Amniotic epithelial cell (primary cell): ENCODE results near the gene STAP2.
"Not testable (repeated sequence)": the region's sequence is repeated elsewhere in the genome, so short reads cannot be mapped to it uniquely, and the experiment has no call there.

Experiments used
- DNase-seq: peaks from one replicate; pipeline ENCODE4 v3.0.0-alpha.2; 2010; ENCODE audit warnings: low read depth

Gene STAP2

DNA sequence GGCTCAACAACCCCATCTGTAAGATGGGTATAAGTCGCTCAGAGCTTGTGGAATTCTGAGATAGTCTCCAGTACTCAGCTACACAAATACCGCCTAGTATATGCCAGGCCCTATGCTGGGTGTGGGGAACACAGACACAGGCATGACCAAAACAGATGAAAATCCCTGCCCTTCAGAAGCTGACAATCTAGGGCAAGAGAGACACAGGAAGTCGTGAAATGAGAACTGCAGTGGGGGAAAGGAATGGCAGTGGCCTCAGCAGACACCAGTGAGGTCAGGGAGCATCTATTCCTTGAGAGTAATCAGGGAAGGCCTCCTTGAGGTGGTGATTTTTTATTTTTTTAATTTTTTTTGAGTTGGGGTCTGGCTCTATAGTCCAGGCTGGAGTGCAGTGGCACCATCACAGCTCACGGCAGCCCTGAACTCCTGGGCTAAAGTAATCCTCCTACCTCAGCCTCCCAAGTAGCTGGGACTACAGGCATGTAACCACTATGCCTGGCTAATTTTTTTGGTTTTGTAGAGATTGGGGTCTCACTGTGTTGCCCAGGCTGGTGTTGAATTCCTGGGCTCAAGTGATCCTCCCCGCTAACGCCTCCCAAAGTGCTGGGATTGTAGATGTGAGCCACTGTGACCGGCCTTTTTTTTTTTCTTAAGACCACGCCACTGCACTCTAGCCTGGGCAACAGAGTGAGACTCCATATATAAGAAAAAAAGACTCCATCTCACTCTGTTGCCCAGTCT is 39.6 kb downstream of the STAP2 start:
- DNase-seq = no peak

DNA sequence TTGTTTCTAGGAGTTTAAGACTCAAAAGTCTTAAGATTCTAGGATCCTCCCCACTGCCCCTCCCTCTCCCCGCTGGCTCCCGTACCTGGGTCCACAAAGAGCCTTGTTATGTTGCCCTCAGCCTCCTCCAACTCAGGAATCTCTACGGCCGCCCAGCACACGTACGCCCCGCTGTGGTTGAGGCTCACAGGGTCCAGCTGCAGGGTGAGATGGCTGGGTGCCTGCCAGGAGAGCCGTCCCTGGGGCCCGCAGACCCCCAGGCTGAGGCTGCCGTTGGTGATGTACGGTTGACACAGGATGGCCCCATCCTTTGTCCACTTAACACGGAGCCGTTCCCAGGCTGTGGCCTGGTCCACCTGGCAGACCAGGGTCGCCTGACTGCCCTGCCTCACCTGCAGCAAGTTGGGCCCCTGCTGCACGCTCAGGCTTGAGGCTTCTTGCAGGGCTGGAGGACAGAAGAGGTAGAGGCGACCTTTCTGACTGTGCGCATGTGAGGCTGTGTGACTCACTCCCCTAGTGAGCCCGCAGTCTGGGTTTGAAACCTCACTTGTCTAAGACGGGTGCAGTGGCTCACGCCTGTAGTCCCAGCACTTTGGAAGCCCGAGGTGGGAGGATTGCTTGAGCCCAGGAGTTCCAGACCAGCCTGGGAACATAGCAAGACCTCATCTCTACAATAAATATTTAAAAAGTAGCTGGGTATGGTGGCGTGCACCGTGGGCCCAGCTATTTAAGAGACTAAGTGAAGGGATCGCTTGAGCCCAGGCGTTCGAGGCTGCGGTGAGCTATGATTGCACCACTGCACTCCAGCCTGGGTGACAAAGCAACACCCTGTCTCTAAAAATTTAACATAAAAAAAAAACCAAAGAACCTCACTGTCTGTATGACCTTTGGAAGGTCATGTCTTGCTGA is 40.5 kb downstream of the STAP2 start:
- DNase-seq = no peak

DNA sequence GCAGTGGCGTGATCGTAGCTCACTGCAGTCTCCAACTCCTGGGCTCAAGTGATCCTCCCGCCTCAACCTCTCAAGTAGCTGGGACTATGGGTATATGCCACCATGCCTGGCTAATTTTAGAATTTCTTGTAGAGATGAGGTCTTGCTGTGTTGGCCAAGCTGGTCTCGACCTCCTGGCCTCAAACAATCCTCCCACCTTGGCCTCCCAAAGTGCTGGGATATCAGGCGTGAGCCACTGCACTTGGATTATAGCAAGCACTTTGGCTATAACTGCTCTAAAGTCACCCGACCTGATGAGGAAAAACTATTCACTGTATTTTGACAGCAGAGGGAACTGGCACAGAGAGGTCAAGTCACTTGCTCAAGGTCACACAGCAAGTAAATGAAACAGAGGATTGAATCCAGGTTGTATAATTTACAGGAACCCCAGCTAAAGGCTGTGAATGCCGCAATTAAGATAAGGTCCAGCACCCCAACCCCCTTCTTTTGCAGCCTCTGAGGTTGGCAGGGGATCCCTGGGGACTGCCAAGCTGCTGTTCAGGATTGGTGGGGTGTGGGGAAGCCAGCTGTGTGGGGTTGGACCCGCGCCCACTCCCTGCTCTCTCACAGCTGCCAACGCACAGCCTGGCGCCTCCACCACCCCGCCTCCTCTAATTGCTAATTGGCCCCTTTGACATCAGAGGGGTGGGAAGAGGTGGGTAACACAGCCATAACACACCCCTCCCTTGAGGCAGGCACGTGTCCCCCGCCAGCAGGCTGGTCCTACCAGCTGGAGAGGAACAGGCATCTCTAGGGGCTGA is 42.5 kb downstream of the STAP2 start:
- DNase-seq = no peak

DNA sequence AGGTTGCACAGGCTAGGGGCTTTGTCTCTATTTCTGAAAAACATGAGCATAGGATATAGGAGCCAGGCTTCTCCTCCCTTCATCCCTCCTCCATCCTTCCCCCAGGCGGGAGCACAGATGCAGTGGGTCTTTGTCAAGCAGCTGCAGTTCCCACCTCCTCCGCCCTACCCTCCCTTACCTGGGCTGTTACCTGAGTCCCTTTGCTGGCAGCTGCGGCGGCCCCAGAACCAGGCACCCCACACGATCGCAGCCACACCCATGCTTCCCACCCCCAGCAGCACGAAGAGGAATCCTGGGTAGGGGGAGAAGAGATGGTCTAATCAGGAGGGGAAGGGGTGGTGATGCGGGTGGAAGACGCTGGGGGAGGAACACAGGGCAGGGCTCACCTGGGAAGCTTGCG is 44.2 kb downstream of the STAP2 start:
- DNase-seq = no peak

DNA sequence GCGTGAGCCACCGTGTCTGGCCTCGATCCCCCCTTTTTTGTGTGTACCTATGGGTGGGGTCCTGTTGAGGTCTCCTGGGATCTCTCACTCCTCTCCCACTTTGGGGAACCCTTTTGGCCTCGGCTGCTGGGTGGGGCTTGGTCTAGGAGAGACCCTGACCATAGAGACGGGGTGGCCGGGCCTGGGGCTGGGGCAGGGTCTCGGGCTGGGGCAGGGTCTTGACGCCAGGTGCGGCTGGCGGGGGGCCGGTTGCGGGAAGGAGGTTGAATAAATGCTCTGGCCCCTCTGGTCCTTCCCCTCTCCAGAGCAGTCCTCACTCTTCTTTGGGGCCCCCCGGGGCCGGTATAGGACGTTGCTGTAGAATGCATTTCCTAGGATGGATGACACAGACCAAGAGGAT is 46.1 kb downstream of the STAP2 start:
- DNase-seq = no peak

DNA sequence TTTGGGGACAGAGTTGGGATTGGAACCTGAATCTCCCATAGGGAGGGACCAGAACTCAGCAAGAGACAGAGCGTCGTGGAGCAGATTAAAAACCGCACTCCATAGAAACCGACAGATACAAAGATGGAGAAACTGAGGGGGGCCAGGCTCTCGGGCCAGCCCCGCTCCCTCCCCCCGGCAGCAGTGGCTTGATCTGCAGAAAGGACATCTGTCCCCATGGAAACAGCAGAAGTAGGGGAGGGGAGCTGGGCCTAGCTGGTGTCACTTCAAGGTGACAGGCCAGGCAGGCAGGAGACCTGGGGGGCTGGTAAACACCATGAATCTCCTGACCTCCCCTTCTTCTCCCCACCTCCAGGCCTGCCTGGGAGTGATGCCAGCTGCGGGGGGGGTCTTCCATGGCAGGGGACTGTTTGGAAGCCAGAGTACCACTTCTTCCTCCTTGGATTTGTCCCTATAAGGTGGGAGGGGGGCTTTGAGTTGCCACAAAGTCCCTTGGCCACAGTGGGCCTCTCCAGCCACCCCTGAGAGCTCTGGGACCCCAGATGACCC is 47.4 kb downstream of the STAP2 start:
- no peak for DNase-seq

DNA sequence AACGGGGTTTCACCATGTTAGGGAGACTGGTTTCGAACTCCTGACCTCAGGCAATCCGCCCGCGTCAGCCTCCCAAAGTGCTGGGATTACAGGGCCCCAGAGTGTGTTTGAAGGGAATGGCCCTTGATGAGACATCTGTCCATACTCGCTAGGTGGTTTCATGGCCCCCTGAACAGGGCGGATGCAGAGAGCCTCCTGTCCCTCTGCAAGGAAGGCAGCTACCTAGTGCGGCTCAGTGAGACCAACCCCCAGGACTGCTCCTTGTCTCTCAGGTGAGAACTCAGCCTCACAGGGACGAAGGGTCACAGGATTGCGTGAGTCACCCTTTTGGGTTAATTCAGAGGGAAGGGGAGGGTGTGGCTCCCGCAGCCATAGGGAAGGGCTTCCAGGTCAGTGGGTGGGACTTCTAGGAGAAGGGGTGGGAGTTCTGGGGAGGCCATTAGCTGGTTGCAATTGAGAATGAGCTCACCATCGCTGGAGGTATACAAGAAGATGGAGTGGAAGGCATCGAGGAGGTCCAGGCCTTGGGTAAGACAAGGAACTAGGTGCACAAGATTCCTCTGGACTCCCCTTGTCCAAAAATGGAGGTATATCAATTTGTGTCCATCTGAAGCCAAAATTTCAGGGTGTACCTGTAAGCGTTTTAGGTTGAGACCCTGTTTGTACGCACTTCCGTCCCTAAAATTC is 50.4 kb downstream of the STAP2 start:
- no peak for DNase-seq

DNA sequence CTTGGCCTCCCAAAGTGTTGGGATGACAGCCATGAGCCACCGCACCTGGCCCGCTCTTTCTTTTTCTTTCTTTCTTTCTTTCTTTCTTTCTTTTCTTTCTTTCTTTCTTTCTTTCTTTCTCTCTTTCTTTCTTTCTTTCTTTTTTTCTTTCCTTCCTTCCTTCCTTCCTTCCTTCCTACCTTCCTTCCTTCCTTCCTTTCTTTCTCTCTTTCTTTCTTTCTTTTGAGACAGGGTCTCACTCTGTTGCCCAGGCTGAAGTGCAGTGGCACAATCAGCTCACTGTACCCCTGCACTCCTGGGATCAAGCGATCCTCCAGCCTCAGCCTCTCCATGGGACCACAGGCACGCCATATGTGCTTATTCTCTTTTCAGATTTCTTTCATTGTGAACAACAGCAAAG is 52.5 kb downstream of the STAP2 start:
- not testable (repeated sequence) for DNase-seq

DNA sequence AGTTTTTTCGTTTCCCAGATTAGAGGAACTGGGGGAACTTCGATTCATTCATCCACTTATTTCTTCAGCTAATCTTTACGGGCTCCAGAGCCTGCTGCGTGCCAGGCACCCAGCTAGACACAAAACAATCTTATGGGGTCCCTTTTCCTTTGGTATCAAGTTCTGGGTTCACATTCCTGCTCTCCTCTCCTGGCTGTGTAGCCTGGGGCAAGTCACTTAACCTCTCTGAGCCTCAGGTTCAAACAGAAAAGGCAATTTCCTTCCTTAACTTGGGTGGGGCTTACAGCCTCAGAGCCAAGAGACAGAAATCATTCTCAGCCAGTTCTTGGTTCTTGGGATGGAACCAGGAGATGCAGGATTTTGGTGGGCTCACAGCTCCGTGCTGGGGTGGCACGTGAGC is 53.7 kb downstream of the STAP2 start:
- DNase-seq = no peak

DNA sequence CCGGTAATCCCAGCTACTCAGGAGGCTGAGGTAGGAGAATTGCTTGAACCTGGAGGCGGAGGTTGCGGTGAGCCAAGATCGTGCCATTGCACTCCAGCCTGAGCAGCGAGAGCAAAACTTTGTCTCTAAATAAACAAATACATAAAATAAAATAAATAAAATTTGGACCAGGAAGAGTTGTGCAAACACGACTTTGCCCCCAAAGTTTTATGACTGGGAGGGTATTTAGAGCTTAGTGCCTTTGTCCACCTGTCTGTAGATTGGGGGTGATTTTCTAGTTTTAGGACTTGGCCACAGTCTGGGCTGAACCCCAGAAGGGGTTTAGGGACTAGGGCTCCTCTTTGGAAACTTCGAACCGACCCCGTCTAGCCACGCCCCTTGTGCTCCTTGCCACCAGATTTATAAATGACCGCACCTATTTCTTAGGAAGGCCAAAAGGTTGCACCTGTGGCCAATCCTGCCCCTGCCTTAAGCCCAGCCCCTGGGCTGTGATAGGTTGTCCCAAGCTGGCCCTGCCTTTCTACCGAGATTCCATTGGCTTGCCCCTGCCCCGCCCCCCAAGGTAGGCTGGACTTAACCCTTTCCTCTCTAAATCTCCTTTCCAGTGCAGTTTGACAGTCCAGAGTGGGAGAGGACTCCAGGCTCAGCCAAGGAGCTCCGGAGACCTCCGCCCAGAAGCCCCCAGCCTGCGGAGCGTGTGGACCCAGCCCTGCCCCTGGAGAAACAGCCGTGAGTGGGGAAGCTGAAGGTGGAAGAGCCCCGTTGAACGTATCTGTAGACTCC is 54.3 kb downstream of the STAP2 start:
- DNase-seq = peak; percentile 17

DNA sequence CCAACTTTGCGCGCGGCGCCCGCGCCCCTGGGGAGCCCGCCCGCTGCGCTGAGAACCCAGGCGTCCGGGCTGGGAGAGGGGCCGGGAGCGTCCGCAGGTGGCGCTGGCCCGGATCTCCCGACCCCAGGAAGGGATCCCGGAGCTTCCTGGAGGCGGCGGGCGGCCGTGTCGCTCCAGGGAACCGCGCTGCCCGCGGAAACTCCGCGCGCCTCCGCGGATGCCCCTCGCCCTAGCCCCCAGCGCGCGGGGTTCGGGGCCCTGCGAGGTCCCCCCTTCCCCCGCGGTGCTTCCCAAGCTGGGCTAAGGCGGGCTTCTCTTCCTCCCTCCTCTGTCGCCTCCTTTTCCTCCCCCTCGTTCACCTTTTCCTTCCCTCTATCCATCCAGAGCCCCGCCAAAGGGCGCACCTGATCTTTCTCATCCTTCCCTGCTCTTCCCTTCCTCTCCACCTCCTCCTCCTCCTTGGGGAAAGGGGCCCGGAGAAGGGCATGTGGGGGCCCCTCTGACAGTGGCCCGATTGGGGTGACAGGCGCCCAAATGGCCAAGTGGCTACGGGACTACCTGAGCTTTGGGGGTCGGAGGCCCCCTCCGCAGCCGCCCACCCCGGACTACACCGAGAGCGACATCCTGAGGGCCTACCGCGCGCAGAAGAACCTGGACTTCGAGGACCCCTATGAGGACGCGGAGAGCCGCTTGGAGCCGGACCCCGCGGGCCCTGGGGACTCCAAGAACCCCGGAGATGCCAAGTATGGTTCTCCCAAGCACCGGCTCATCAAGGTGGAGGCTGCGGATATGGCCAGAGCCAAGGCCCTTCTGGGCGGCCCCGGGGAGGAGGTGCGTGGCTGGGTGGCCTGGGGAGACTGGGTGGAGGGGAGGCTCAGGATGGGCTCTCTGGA is 58.9 kb downstream of the STAP2 start:
- no peak for DNase-seq

DNA sequence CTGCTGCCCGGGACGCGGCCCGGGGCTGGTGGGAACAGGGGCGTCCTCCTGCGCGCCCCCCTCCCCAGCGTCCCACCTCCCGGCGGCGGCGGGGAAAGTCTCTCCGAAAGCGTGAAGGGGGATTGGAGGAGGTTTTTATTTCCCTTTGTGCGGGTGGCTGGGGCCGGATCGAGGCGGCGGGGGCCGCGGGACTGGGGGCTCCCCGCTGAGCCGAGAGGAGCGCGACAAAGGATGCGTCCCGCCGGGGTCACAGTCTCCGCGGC is 59.4 kb downstream of the STAP2 start:
- no peak for DNase-seq

DNA sequence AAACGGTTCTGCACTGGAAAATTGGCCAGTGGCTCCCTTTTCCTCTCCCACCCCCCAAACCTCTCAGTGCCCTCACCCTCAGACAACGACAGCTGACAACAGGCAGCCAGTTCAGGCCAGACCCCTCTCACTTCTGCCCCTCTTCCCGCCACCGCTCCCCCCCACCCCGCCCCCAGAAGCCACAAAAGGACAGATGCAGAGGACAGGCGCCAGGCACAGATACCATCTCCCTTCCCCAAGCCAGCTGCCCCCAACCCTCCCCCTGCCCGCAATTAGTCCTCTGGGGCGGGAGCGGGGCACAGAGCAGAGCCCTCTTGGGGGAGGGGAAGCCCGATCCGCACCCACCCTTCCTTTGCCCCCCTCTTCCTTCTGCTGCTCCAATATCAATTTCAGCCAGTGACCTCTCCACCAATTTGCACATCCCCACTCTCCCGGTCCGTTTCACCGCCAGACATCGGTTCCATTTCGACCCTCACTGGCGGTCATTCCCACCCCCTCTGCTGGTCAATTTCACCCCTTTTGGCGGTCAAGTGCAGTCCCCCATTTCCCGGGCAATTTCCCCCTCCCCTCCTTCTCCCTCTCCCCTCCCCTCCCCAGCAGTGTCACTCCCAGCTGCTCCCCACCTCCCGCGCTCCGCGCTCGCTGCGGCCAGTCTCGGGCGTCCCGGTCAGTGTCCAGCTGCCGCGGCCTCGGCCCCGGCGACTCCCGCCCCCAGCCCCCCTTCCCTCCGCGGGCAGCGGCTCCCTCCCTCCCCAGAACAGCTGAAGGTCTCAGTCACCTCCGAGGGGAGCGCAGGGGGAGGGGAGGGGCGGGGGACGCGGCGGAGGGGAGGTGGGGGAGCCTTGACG is 60.0 kb downstream of the STAP2 start, which contains the start of gene SHD:
SHD (plus strand) TSS at position 848 of the 848 bp plus-strand sequence. CDS start 798 bp downstream, outside the sequence.
- DNase-seq = no peak

DNA sequence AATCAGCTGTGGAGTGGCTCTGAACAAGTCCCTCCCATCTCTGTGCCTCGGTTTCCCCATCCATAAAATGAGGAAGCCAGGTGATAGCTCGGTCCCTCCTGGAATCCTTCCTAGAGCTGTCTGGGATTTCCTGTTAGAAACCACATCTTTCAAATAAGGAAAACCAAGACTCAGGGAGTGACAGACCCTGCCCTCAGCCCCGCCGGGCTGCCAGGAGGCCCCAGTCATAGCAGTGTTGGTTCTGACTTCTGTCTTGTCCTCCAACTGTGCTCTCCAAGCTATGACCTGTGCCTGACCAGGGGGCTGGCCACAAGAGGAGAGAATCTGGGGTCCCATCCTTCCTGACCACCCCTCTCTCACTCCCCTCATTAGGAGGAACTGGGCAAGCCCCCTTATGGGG is 60.6 kb downstream of the STAP2 start:
- no peak for DNase-seq

DNA sequence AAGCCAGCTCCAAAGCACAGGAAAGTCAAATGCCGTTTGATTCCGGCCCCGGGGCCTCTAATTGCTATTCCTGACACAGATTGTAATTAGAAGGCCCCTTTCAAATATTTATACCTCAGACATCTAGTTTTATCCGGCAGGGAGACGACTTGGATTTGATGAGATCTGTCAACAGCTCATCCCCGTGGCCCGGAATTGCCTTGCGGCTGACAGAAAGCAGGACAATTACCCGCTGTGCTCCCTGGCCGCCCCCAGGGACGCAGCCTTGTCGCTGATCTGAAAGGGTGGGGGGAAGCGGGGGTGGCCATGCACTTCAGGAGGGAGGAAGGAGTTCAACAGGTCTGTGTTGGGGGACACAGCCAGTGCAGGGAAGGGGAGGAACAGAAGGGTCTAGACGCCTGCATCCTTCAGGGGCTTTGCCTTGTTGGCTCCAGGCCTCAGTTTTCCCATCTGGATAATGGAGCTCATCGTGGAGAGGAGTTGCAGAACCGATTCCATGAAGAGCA is 61.4 kb downstream of the STAP2 start:
- DNase-seq = no peak

DNA sequence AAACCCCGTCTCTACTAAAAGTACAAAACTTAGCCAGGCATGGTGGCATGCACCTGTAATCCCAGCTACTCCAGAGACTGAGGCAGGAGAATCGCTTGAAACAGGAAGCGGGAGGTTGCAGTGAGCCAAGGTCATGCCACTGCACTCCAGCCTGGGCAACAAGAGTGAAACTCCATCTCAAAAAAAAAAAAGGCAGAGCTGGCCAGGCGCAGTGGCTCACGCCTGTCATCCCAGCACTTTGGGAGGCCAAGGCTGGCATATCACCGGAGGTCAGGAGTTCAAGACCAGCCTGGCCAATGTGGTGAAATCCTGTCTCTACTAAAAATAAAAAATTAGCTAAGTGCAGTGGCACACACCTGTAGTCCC is 64.3 kb downstream of the STAP2 start:
- DNase-seq = not testable (repeated sequence)
